HCT116 (cell line): ENCODE measurements around the gene CYSLTR1. TPM values are rescaled to one million over a fixed set of nuclear protein-coding genes. Genes with fewer than 3 reads are reported as not detected.

Experiments used
- ATAC-seq: fragments of 200-7000 bp; cut with Tn5 transposase; 2 replicates; pipeline ENCODE4 v1.9.1; 2020; ENCODE audit warnings: mild to moderate bottlenecking, moderate library complexity
- Bru-seq: library from RNA; stranded (reverse); fragments of 400-500 nt; gene quantifications from one replicate; lab custom pipeline; 2021; lab: Mats Ljungman, UMichigan
- BruChase-seq, 2 experiments: library from RNA; stranded (reverse); fragments of 400-500 nt; gene quantifications; one replicate each; lab custom pipeline; 2021; lab: Mats Ljungman, UMichigan
- BruUV-seq: library from RNA; stranded (reverse); fragments of 400-500 nt; replicated peaks from 2 replicates; lab custom pipeline; 2021; lab: Mats Ljungman, UMichigan
- CTCF ChIA-PET: fragments of 300-600 bp; sonication (Branson Sonifier 250); formaldehyde crosslinking; loops from one replicate; lab custom pipeline; 2021; ENCODE audit warnings: antibody characterized with exemption; lab: Charles Lee
- POLR2A ChIA-PET: fragments of 300-600, 350-600 bp; sonication (Branson Sonifier 250); formaldehyde crosslinking; loops from one replicate; lab custom pipeline; 2021; ENCODE audit warnings: antibody characterized with exemption; lab: Charles Lee
- RAD21 ChIA-PET, 2 experiments: fragments of 300-600 bp; sonication (Branson Sonifier 250); formaldehyde crosslinking; loops; one replicate each; lab custom pipeline; 2023; ENCODE audit warnings: low total read pairs in 2 of 2; ENCODE audit not compliant: uncharacterized antibody in 2 of 2, unreplicated experiment in 2 of 2, low non-redundant PET in 1 of 2; lab: Charles Lee
- DNase-seq: peaks from one replicate; pipeline ENCODE4 v3.0.0-alpha.2; 2010; ENCODE audit warnings: low read depth, low spot score
- H2AFZ ChIP-seq: fragments of 200-600 bp; shearing (Covaris generic), sonication (generic); 2 replicates; pipeline ENCODE4 v1.6.1; 2017; ENCODE audit warnings: low read depth, mixed run types, mixed read lengths, antibody characterized with exemption, low read length; ENCODE audit not compliant: poor library complexity, severe bottlenecking
- H3K27ac ChIP-seq: 2 replicates; pipeline ENCODE4 v1.5.1; 2012; ENCODE audit warnings: low read depth, low read length
- H3K27me3 ChIP-seq: fragments of 200-600 bp; sonication (generic); 2 replicates; pipeline ENCODE4 v1.6.1; 2016; ENCODE audit warnings: mixed run types, low read length, mixed read lengths; ENCODE audit not compliant: insufficient read depth
- H3K36me3 ChIP-seq, 2 experiments: fragments of 200-500 bp in 1 of 2; fragments of 200-600 bp in 1 of 2; sonication (Bioruptor generic) in 1 of 2; sonication (generic) in 1 of 2; 2 replicates each; pipeline versions ENCODE4 v1.5.1 to v1.6.1; 2014 to 2016; ENCODE audit warnings: low read length in 2 of 2, inconsistent platforms in 1 of 2, mixed read lengths in 1 of 2, mixed run types in 1 of 2; ENCODE audit not compliant: insufficient read depth in 2 of 2, control insufficient read depth in 1 of 2
- H3K4me1 ChIP-seq, 2 experiments: fragments of 200-600 bp in 1 of 2; sonication (generic) in 1 of 2; 2 replicates each; pipeline versions ENCODE4 v1.5.1 to v1.6.1; 2012 to 2017; ENCODE audit warnings: low read length in 2 of 2, inconsistent platforms in 1 of 2, mild to moderate bottlenecking in 1 of 2, mixed read lengths in 1 of 2, mixed run types in 1 of 2, moderate library complexity in 1 of 2; ENCODE audit not compliant: insufficient read depth in 2 of 2, control insufficient read depth in 1 of 2
- H3K4me2 ChIP-seq: fragments of 200-600 bp; sonication (generic); 2 replicates; pipeline ENCODE4 v1.6.1; 2017; ENCODE audit warnings: mixed run types, low read length, mixed read lengths
- H3K4me3 ChIP-seq, 2 experiments: fragments of 200-600 bp in 1 of 2; sonication (generic) in 1 of 2; replicated peaks in 1 of 2; 2 replicates each; pipeline ENCODE4 v1.5.1; 2011 to 2016; ENCODE audit warnings: low read length in 2 of 2, control low read depth in 1 of 2, low read depth in 1 of 2, mild to moderate bottlenecking in 1 of 2, mixed read lengths in 1 of 2, mixed run types in 1 of 2
- H3K79me2 ChIP-seq: fragments of 200-600 bp; sonication (generic); 2 replicates; pipeline ENCODE4 v1.6.1; 2017; ENCODE audit warnings: mild to moderate bottlenecking, mixed run types, low read length, moderate library complexity, mixed read lengths; ENCODE audit not compliant: insufficient read depth
- H3K9ac ChIP-seq: fragments of 200-600 bp; sonication (generic); 2 replicates; pipeline ENCODE4 v1.6.1; 2016; ENCODE audit warnings: low read length, mixed read lengths
- H3K9me2 ChIP-seq: fragments of 200-600 bp; sonication (generic), shearing (Covaris generic); 2 replicates; pipeline ENCODE4 v1.6.1; 2017; ENCODE audit warnings: mixed run types, mild to moderate bottlenecking, moderate library complexity; ENCODE audit not compliant: insufficient read depth
- H3K9me3 ChIP-seq, 2 experiments: fragments of 200-500 bp in 1 of 2; fragments of 200-600 bp in 1 of 2; sonication (Bioruptor generic) in 1 of 2; sonication (generic) in 1 of 2; 2 replicates each; pipeline ENCODE4 v1.6.1; 2014 to 2017; ENCODE audit warnings: low read length in 2 of 2, mixed read lengths in 2 of 2, inconsistent platforms in 1 of 2, low read depth in 1 of 2, mild to moderate bottlenecking in 1 of 2, mixed run types in 1 of 2, moderate library complexity in 1 of 2; ENCODE audit not compliant: control insufficient read depth in 1 of 2, insufficient read depth in 1 of 2
- H4K20me1 ChIP-seq: fragments of 200-600 bp; sonication (generic), shearing (Covaris generic); 2 replicates; pipeline ENCODE4 v1.6.1; 2017; ENCODE audit warnings: mixed run types, mild to moderate bottlenecking, moderate library complexity; ENCODE audit not compliant: insufficient read depth
- CTCF ChIP-seq, 3 experiments: fragments of 200-600 bp in 1 of 3; sonication (generic) in 1 of 3; IDR thresholded peaks in 2 of 3; conservative IDR thresholded peaks in 1 of 3; 2 replicates each; pipeline ENCODE4 v1.5.1; 2012 to 2017; ENCODE audit warnings: low read depth in 2 of 3, low read length in 2 of 3, antibody characterized with exemption in 1 of 3, borderline replicate concordance in 1 of 3, control low read depth in 1 of 3, mild to moderate bottlenecking in 1 of 3, mixed read lengths in 1 of 3, mixed run types in 1 of 3, moderate library complexity in 1 of 3; ENCODE audit not compliant: insufficient read depth in 1 of 3
- SP1 ChIP-seq: IDR thresholded peaks from 2 replicates; pipeline ENCODE4 v1.6.1; 2012; ENCODE audit warnings: low read depth
- intact Hi-C: fragments of 100-400 bp; cut with micrococcal nuclease; formaldehyde crosslinking; loops from 2 replicates; pipeline ENCODE4 v1.10.0; 2022
- long read RNA-seq: library from polyadenylated mRNA; unstranded; transcript quantifications from one replicate; pipeline ENCODE4 v2.0.0, GENCODE V29; 2021; ENCODE audit not compliant: unreplicated experiment
- polyA plus RNA-seq: library from polyadenylated mRNA; unstranded; fragments of >200 nt; gene quantifications from 2 replicates; pipeline ENCODE4 v1.2.1, GENCODE V29; 2012; ENCODE audit warnings: missing spikeins
- total RNA-seq: library from RNA; stranded (reverse); gene quantifications from one replicate; pipeline ENCODE4 v1.2.1, GENCODE V29; 2021; ENCODE audit not compliant: unreplicated experiment
- TF ChIP-seq, protein P1 (sequence below): IDR thresholded peaks from 2 replicates; pipeline ENCODE4 v1.6.1; 2012; ENCODE audit warnings: low read depth

Gene CYSLTR1, protein sequence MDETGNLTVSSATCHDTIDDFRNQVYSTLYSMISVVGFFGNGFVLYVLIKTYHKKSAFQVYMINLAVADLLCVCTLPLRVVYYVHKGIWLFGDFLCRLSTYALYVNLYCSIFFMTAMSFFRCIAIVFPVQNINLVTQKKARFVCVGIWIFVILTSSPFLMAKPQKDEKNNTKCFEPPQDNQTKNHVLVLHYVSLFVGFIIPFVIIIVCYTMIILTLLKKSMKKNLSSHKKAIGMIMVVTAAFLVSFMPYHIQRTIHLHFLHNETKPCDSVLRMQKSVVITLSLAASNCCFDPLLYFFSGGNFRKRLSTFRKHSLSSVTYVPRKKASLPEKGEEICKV
- total RNA-seq (not detected), Bru-seq, nascent RNA (not detected), BruChase-seq, experiment 1, labeled RNA remaining after a 6-hour chase (not detected), BruChase-seq, experiment 2, labeled RNA remaining after a 2-hour chase (not detected)
- polyA plus RNA-seq: not detected in 2 replicates
- long read RNA-seq: 0 reads

- H3K4me3 ChIP-seq: no peak within 1 kb of the TSS
- no TSS peak for BruUV-seq
- no peaks in the 10 kb centered on the region for H3K9me2 ChIP-seq
- no peak within 1 kb of the TSS for H3K27ac ChIP-seq
- no peak for ATAC-seq
- ChIA-PET POLR2A (no interaction called here), RAD21 (no interaction called here), CTCF (no interaction called here)
- H3K4me1 ChIP-seq: no peaks in the 10 kb centered on the region
- no peaks in the 10 kb centered on the region for H3K36me3 ChIP-seq
- no peaks in the 10 kb centered on the region for H3K27me3 ChIP-seq
- H3K79me2 ChIP-seq: no peaks in the 10 kb centered on the region
- no peak for TF ChIP-seq CTCF (IDR thresholded peaks at IDR 0.05 in 2 of 3, conservative IDR thresholded peaks at IDR 0.05 in 1 of 3; ENCODE audit: borderline replicate concordance in 1 of 3, insufficient read depth in 1 of 3, low read depth in 2 of 3, low read length in 2 of 3)
- no peak for TF ChIP-seq SP1
- TF ChIP-seq, protein P1, sequence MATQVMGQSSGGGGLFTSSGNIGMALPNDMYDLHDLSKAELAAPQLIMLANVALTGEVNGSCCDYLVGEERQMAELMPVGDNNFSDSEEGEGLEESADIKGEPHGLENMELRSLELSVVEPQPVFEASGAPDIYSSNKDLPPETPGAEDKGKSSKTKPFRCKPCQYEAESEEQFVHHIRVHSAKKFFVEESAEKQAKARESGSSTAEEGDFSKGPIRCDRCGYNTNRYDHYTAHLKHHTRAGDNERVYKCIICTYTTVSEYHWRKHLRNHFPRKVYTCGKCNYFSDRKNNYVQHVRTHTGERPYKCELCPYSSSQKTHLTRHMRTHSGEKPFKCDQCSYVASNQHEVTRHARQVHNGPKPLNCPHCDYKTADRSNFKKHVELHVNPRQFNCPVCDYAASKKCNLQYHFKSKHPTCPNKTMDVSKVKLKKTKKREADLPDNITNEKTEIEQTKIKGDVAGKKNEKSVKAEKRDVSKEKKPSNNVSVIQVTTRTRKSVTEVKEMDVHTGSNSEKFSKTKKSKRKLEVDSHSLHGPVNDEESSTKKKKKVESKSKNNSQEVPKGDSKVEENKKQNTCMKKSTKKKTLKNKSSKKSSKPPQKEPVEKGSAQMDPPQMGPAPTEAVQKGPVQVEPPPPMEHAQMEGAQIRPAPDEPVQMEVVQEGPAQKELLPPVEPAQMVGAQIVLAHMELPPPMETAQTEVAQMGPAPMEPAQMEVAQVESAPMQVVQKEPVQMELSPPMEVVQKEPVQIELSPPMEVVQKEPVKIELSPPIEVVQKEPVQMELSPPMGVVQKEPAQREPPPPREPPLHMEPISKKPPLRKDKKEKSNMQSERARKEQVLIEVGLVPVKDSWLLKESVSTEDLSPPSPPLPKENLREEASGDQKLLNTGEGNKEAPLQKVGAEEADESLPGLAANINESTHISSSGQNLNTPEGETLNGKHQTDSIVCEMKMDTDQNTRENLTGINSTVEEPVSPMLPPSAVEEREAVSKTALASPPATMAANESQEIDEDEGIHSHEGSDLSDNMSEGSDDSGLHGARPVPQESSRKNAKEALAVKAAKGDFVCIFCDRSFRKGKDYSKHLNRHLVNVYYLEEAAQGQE: no peak
- H3K9me3 ChIP-seq: no peaks in the 10 kb centered on the region
- no peak within 1 kb of the TSS for H2AFZ ChIP-seq
- intact Hi-C loops: no loop called here
- H4K20me1 ChIP-seq: no peaks in the 10 kb centered on the region
- H3K9ac ChIP-seq: no peak within 1 kb of the TSS
- DNase-seq: no peak
- no peak within 1 kb of the TSS for H3K4me2 ChIP-seq
Observed at GRCh38 chrX:78327370-78328086, at the start of gene CYSLTR1. Gene CYSLTR1, minus strand, starts transcription at chrX:78327611. Its CDS starts 53,865 bp downstream, at chrX:78273746.
